RKO (cell line): Measurements from ENCODE around the gene TCTA.

Source experiments
- DNase-seq: peaks from one replicate; pipeline ENCODE4 v3.0.0-alpha.2; 2016; ENCODE audit warnings: low spot score

Gene TCTA

DNA sequence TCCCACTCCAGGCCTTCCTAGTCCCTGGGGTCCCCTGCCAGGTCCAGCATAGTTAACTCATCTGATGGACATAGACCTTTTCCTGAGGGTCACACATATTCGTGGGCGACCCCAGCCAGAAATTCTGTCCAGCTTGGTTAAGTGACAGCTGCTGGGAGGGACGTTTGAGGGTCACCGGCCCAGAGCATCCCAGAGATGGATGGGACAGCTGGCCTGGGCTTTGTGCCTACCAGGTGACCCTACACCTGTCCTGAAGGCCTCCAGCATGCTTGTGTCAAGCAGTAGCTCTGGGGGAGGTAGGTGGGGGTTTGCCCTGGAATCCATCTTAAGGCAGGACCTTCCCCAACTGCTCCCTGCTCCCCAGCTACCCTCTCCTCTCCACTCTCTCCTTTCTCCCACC is 48.7 kb downstream of the TCTA start:
- DNase-seq: no peak

DNA sequence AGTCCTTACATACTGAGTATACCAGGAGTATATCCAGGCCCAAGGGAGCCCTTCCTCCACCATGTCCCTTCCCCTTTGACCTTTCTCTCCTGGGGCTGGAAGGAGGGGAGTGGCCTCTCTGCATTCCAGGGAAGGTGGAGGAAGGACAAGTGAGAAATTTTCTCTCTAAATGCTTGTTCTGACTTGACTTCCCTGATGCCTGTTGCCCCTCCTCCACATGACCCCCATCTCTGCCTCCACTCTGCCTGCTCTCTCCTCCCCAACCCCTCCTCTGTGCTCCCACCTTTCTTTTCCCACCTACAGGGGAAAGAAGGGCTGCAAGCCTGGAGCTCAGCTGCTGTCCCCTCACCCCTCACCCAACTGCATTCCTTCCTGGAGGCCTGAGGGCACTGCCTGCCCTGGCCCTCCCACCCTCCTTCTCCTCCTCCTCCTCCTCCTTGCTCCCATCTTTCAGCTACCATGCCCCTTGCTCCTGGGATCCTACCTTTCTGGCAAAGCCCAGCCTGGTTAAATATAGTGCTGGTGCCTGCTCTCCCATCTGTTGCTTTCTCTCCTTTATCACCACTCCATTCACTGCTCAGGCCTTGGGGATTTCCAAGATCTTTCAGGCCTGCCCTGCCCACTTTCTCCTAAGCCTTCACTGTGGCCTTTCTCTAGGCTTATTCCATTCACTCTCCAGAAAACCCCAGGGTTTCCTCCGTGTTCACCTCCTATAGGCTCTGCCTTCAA is 49.4 kb downstream of the TCTA start:
- DNase-seq: no peak

DNA sequence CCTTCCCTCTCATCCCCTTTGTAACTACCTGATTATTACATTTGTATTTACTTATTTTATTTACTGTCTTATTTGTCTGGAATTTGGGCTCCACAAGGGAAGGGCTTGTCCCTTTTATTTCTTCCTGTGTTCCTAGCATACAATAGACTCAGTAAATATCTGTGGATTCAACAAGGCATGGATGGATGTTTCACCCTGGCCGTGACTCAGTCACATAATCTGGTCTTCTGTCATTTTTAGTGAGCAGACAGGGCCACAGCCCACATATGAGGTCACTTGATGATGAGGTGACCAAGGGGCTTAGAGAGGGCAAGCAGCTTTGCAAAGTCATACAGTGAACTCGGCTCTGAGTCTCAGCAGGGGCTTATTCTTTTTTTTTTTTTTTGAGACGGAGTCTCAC is 50.0 kb downstream of the TCTA start:
- peak; percentile 66 for DNase-seq

DNA sequence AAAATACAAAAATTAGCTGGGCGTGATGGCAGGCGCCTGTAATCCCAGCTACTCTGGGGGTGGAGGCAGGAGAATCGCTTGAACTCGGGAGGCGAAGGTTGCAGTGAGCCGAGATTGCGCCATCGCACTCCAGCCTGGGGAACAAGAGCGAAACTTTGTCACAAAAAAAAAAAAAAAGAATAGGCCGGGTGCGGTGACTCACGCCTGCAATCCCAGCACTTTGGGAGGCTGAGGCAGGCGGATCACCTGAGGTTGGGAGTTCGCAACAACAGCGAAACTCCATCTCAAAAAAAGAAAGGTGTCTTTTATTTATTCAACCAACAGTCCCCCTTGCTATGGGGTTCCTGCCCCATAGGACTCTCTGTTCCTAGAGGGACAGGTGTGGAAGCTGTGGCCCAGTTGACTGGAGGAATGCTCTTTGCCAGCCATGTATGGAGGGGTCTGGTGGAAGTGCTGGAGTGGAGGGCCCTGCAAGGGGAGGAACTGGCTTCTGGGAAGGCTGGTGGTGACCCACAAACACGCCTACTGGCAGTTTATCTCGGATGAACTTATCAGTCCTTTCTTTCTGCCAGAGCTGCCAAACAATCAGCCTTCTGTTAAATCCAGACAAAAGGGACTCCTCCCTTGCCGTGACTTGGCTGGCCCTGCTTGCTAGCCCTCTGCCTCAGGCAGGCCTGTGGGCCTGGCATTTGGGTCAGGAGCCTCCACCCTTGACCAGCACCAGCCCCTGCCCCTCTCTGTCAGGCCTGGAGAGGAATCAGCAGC is 53.2 kb downstream of the TCTA start:
- no peak for DNase-seq
